Fibroblast of mammary gland (primary cell): ENCODE measurements around the gene HMG20A.

Experiments used
- DNase-seq: peaks from one replicate; pipeline ENCODE4 v3.0.0-alpha.2; 2010; ENCODE audit warnings: low read depth
- H3K4me3 ChIP-seq: 2 replicates; pipeline ENCODE4 v1.5.1; 2011; ENCODE audit warnings: low read depth, mild to moderate bottlenecking, low read length, moderate library complexity; ENCODE audit not compliant: control insufficient read depth
- CTCF ChIP-seq: conservative IDR thresholded peaks from 2 replicates; pipeline ENCODE4 v1.5.1; 2011; ENCODE audit warnings: low read depth, low read length, inconsistent platforms; ENCODE audit not compliant: control insufficient read depth, insufficient read depth

HMG20A gene

GRCh38 chr15:77527164-77527778, 106.6 kb downstream of the HMG20A start:
- DNase-seq, result no peak
- no peak overlapping the region for H3K4me3 ChIP-seq
- no peak for TF ChIP-seq CTCF

- no peak for TF ChIP-seq CTCF
- H3K4me3 ChIP-seq, result no peak overlapping the region
- no peak for DNase-seq
Measured at GRCh38 chr15:77527831-77528231, 107.1 kb downstream of the HMG20A start.

GRCh38 chr15:77528290-77528967, 107.7 kb downstream of the HMG20A start:
- DNase-seq, result no peak
- no peak overlapping the region for H3K4me3 ChIP-seq
- TF ChIP-seq CTCF, result no peak

- no peak for DNase-seq
- TF ChIP-seq CTCF, result no peak
- no peak overlapping the region for H3K4me3 ChIP-seq
Measured at GRCh38 chr15:77528968-77529319, 108.3 kb downstream of the HMG20A start.

- DNase-seq, result no peak
- no peak overlapping the region for H3K4me3 ChIP-seq
- no peak for TF ChIP-seq CTCF
Measured at GRCh38 chr15:77529394-77530159, 108.9 kb downstream of the HMG20A start.

GRCh38 chr15:77530576-77530975, 109.9 kb downstream of the HMG20A start:
- no peak overlapping the region for H3K4me3 ChIP-seq
- no peak for DNase-seq
- TF ChIP-seq CTCF, result no peak
